NCI-H2227 (cell line): ENCODE measurements around the gene HOXB3.
A peak's percentile ranks its signal among the peaks of the same experiment; 100 is the strongest.

Source experiments
- DNase-seq: peaks from one replicate; lab custom pipeline; 2025; ENCODE audit not compliant: unreplicated experiment; lab: John Stamatoyannopoulos, UW

HOXB3 gene

DNA sequence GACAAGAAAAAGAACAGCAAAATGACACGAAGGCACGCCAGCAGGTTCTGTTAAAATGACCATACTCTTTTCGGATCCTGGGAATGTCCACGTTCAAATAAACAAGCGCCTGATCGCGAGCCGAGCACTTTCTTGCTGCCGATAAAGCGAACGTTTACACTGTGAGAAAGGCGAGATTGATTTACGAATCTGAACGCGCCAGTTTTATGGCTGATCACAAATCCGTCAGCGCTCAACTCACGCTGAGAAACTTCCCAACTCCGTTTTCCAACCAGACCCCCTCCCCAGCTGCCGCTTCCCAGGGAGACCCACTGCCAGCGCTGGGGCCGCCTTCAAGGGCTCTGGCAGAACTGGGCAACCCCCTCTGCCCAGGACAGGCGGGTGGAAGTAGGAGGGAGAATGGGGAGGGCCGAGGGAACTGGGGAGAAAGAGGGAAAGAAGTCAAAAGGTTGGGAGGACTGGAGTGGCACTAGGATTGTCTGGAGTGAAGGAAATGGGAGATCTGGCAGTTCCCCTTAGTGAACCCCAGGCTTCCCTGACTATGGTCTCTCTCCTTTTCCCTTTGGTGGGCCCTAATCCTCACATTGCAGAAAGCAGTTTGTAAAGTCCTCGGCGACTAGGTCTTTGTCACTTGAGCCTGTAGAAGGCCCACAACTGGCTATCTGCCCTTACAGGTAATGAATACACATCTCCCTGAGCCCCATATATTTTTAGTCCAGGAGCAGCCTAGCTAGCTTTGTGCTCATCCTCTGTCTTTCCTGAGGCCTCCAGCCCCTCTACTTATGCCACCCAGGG lies 18.8 kb downstream of the HOXB3 start:
- DNase-seq: no peak

- DNase-seq: no peak
Measured at GRCh38 chr17:48570325-48571023, 19.6 kb downstream of the HOXB3 start.

DNA sequence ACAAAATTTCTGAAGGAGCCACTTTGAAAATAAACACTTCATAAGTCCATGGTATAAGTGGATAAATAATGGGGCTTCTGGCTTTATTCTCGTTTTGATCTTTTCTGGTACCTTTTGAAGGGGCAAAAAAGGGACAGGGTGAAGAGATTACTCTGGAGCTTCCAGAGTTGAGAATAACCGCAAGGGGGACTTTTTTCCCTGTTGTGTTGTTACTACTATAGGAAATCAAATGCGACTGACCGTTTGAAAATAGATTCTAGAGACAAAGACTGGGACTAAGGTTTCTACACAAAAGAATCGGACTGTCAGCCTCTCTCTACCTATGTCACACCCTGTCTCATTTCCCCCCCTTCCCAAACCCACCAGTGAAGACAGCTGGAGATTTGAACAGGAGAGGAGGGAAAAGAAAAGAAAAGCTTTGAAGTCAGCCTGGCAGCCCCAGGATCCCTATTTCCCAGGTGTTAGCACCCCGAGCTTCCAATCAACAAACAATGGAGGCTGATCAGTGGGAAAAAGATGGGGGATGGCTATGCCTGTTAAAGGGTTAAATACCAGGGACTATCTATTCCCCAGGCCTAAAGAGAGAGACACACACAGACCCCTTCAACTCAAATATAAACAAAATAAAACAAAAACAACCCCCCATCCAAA lies 20.2 kb downstream of the HOXB3 start:
- no peak for DNase-seq

- no peak for DNase-seq
Measured at GRCh38 chr17:48569240-48569582, 20.8 kb downstream of the HOXB3 start.

GRCh38 chr17:48568499-48569239 lies 21.4 kb downstream of the HOXB3 start:
- DNase-seq: peak; percentile 54

- DNase-seq: no peak
Measured at GRCh38 chr17:48567646-48568354, 22.2 kb downstream of the HOXB3 start.

- DNase-seq: no peak
Measured at GRCh38 chr17:48567209-48567608, 22.8 kb downstream of the HOXB3 start.

GRCh38 chr17:48566717-48567116 lies 23.3 kb downstream of the HOXB3 start:
- no peak for DNase-seq

- DNase-seq: peak; percentile 26
Measured at GRCh38 chr17:48565925-48566710, 23.9 kb downstream of the HOXB3 start.

DNA sequence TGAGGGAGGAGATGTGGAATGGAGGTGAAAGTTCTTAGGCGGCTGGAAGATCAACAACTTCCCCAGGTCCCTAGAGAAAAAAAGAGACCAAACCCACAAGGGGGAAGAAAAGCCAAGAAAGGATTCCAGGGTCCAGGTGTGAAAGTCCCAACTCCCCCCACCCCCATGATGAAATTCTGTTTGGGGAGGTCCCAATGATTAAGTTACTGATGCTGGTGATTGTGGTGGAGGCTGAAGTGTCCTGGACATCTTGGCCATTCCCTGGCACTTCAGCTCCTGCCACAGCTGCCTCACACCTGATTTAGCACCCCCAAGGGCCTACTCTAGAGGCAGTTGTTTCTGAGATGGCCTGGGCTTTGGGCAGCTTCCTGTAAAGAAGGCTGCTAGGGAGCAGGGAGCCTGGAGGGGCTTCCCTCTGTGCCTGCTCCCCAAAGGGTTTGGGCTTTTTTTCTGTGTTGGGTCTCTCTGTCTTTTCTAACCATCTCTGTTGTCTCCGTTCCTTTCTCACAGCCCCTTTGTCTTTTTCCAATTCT lies 25.0 kb downstream of the HOXB3 start:
- no peak for DNase-seq

DNA sequence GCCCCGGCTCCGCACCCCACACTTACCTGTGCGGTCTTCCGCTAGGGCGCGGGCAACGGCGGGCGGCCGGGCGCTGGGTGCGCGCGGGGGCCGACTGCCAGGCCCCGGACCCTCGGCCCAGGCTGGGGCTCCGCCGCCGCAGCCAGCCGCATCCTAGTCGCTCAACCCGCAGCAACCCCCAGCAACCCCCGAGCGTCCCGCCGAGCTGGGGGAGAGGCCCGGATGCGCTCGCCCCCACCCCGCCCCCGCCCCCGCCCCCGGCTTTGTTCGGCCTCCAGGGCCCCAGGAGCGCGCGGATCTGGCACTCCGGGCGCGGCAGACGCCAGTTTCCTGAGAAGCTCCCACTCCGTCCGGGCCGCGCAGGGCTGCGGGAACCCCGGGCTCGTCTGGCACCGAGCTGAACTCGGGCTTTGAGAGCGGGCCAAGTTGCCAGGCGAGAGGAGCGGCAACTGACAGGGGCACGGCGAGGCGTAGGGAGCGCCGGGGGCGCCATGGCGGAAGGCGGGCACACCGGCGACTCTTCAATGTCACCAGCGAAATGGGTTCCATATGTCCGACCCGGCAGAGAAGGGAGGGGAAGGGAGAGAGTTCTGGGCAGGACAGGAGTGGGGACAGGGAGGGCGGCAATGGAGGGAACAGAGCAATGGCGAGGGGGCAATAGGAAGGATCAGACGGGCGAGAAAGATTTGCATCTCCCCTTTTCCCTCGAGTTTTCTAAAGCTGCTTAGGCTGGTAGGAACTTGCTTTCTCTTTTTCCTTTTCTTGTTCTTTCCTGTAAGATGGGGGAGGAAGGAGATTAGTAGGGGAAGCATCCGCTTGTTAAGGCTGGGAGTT lies 25.6 kb downstream of the HOXB3 start:
- peak; percentile 53 for DNase-seq

- no peak for DNase-seq
Measured at GRCh38 chr17:48563867-48564187, 26.2 kb downstream of the HOXB3 start.

DNA sequence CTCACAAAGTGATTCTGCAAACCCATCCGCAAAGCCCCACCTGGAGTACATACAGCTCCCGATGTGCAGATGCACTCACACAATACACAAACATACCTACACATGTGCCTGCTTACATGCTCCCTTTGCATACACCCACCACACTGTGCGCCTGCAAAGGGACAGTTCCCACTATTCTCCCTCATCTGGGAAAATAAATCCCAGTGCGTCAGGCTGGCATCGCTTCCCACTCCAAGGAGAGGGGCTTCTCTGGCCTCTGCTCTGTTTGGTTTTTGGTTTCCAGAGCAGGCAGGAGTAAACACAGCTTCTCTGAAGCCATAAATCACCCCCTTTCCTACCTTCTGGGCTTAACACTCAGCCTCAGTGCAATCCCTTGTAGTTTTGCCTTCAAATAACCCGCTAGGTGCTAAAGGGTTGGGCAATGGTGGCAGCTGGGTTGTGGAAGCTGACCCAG lies 26.6 kb downstream of the HOXB3 start:
- DNase-seq: no peak

- DNase-seq: no peak
Measured at GRCh38 chr17:48562934-48563333, 27.1 kb downstream of the HOXB3 start.

DNA sequence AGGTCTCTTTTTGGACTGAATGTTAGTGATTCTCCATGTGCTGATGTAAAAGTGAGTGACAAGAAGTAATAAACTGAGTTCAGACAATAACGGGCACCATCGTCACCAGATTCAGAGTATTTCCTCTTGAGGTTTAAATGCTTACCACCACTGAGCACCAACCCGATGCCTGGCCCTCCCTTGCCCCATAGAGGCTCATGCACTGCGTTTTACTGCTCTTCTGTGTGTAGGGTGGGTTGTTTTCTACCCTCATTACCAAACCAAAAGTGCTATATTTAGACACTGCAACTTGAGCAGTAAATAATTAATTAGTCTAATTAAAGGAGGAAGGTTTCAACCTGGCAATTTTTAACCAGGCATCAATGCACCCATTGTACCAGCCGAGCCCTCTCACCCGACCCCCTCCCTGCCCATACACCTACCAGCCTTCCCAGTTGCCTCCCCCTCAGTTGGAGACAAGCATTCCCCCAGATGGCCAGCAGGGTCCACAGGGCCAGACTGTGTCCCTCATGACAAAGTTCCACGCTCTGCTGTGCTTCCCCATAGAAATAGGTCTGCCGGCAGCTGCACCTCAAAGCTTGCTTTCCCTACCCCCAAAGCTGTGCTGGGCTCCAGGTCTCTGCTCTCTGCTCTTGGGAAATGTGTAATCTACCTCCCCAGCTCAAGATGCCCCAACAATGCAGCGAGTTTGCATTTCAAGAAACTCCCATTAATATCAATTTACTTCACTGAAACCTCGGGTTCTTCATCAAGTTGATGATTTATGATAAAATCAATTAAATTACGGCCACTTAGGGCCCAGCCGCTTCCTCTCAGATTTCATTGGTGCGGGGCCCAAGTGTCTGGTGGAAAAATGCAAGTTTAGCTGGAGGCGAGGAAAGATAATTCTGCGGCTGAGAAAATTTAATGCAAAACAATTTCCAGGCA lies 27.9 kb downstream of the HOXB3 start:
- peak; percentile 25 for DNase-seq

- no peak for DNase-seq
Measured at GRCh38 chr17:48559840-48560817, 29.9 kb downstream of the HOXB3 start.
